HG03064 (cell line): ENCODE measurements around the gene WWOX.

Source experiments
- ATAC-seq: cut with Tn5 transposase; IDR thresholded peaks from one replicate; pipeline ENCODE4 v1.9.1; 2021; ENCODE audit warnings: low read depth; ENCODE audit not compliant: unreplicated experiment

Gene WWOX

DNA sequence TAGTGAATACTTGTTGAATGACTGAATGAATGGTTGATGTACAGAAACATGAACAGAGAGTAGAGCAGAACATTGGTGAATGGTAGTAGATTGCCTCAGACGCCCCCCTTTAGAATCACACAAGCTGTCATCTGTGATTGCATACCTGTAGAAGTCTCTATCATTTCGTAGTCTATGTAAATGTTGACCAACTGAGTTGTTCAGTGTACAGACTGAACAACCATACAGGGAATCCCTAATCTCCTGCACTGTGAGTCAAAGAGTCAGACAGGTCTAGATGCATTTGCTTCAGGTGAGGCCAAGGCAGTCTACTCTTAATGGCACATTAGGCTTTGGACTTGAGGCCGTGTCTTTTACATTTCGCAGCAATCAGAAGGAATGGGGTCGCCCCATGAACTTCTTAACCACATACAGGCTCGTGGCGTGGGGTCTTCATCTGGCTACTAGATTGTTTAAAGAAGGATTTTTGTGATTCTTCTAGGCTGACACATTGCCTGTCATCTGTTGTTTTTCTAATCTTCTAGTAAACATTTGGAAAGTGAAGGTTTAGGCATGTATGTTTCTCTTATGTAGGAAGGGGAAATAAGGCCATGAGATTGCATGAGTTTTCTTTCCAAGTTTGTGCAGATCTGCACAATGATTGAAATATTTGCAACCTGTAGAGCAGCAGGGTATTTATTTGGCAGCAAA lies 157.4 kb downstream of the WWOX start:
- ATAC-seq, result no peak

DNA sequence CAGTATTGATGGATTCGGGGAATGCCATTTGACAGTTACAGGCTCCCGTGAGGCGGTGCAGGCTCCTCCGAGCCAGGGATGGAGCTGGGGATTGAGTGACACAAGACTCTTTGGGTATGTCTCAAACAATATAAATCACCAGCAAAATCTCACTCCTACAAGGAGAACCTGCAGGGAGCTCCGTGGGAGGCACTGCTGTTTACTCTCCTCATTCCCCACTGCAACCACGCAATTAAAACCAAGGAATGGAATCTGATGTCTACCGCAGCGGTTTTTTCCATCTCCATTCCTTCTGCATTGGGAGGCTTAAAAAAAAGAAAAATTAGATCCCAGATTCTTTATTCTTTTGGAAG lies 157.9 kb downstream of the WWOX start:
- ATAC-seq, result no peak

DNA sequence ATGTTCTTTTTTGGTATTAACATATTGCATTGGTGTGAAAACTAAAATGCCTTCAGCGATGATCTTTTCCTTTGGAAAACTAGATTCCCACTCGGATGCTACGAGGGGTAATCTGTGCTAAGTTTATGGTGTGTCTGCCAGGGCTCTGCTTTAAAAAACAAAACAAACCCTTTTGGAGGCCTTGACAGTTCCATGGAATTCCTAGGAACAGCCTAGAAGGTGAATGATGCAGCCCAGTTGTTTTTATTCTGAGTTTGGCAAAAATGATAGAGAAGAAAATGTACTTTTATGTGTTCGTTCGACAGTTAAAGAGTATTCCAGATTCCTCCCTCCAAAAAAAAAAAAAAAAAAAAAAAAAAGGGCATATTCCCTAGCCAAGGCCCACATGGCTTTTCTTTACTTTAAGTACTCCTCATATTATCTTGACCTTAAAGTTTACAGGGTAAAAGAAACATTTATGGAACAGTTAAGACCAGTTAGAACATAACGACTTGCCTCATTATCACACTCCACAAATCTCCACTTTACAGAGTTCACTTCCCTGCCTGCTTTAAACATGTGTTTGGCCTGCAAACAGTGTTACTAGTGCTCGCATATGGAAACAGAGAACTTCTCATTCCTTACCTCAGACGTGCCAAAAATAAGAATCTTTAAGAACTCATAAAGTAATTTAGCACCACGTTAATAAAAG lies 159.1 kb downstream of the WWOX start:
- ATAC-seq, result no peak

DNA sequence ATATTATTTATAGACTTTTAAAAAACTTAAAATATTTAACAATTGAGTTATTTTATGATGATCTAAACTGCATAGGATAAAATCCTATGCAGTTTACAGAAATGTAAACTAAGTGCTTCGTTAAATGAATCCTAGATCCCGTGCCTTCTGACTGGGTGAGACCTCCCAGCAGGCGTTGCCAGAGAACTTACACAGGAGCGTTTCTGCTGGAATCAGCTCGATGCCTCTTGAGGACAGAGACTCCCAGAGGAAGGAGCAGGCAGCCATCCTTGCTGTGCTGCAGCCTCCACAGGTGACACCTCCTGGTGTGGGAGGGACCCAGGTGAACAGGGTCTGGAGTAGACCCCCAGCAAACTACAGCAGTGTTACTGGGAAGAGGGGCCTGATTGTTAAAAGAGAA lies 160.4 kb downstream of the WWOX start:
- ATAC-seq, result no peak

DNA sequence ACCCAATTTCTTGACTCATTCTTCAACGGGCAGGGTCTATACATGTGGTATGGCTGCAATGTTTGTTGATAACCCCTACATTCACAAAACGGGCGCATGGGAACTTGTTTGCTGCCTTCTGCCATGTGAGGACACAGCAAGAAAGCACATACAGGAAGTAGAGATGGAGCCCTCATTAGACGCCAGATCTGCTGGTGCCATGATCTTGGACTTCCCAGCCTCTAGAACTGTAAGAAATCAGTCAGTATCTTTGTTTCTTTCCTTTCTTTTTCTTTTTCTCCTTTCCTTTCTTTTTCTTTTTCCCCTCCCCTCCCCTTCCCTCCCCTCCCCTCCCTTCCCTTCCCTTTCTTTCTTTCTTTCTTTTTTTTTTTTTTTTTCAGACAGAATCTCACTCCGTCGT lies 165.2 kb downstream of the WWOX start:
- ATAC-seq, result no peak

DNA sequence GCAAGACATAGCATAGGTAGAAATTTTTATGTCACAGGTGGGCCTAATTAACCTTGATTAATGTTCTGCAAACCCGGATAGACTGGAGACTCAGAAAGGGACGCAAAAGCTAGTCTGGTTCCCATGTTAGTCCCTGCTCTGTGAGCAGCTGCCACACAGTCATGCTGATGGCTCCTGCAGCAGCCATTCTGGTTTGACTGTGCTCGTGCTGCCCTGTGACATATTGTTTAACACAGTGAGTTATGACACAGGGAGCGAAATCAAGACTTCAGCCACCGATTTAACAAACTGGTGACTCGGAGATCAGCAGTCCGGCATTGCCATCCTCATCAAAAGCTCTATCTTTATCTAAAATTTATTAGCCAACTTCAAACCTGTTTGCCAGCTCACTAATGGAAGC lies 169.8 kb downstream of the WWOX start:
- no peak for ATAC-seq

DNA sequence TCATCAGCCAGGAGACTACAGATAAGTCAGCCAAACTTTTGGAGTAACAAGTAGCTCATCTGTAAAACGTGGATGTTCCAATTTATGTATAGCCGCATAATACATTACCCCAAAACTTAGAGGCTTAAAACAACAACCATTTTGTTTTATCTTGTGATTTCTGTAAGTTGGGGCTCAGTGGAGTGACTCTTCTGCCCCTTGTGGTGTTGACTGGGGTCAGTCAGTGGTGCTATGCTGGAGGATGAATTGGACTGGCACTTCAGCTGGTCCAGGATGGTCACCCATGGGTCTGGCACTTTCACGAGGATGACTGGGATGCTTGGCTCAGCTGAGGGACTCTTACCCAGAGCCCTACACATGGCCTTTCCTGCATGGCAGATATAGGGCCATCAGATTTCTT lies 172.5 kb downstream of the WWOX start:
- no peak for ATAC-seq

DNA sequence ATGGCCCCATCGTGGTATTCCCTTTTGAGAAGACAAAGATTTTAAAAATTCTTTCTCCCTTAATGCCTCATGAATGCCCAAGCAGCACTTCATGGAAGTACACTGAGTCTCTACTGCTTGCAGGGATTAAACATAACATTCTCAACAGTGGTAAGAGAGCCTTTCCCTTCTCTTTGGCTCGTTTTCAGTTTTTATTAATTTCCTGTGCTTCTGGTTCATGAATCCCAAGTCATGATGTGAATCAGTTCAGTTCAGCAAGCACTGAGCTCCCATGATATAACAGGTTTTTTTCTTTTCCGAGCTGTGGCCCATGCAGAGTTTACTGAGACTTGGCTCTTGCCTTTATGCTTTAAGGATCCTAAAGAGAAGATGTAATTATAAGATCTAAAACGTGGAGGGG lies 175.3 kb downstream of the WWOX start:
- no peak for ATAC-seq

GRCh38 chr16:78275420-78275819 lies 176.0 kb downstream of the WWOX start:
- no peak for ATAC-seq

DNA sequence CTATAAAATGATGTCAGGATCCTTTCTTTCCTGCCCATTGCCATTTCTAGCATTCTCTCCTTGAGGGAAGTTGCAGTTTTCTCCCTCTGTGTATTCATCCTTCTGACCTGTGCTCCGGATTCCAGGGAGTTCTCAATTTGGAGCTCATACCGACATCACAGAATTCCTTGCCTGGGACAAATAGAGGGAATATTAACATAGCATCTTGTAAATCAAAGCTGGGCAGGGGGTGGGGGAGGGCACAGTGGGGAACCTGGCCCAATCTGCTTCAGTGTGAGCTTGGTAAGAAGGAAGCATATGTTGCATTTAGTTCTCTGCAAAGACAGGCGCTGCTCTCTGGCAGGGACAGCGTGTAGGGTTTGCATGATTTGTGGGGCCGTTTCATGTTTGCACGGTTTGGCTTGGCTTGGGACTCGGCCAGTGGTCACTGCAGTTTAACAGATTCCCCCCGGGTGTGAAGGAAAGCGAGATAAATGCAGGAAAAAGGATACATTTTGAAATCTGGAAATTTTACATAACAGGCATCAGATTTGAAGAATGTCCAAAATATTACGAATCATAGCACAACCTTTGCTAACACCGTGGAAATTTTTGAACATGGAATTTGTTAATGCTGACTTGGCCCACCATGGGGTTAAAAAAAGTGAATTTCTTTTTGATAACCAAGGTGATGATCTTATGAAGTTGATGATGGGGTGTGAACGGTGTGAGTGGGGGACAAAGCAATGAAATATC lies 178.0 kb downstream of the WWOX start:
- no peak for ATAC-seq

DNA sequence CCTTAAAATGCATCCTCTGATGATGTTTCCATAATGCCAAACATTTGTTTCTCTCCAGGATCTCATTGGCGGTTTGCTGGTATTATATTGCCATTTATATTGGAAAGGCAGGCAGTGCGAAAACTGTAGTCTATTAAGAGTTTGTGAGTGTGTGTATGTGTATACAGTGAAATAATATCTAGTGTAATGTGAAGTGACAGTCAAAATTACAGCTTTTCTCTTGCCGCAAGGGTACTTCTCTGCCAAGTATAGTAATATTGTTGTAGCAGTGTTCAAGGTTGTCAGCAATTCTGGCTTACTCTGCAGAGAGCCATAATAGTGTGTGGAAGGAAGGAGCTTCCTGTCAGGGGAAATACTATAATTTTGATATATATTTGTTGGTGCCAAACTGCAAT lies 178.6 kb downstream of the WWOX start:
- no peak for ATAC-seq

DNA sequence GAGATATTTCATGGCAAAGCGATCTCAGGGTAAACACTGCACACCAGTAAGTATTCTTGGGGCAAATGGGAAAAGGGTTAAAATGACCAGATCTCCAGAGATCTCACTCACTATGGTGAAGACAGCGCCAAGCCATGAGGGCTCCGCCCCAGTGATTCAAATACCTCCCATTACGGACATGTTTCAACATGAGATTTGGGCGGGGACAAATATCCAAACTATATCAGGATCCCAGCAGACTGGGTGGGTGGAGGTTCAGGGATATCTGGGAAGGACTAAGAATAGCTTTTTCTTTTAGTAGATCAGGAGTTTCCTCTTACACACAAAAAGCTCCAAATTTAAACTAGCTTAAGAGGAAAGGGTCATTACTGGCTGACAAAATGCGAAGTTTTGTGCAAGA lies 181.7 kb downstream of the WWOX start:
- no peak for ATAC-seq

DNA sequence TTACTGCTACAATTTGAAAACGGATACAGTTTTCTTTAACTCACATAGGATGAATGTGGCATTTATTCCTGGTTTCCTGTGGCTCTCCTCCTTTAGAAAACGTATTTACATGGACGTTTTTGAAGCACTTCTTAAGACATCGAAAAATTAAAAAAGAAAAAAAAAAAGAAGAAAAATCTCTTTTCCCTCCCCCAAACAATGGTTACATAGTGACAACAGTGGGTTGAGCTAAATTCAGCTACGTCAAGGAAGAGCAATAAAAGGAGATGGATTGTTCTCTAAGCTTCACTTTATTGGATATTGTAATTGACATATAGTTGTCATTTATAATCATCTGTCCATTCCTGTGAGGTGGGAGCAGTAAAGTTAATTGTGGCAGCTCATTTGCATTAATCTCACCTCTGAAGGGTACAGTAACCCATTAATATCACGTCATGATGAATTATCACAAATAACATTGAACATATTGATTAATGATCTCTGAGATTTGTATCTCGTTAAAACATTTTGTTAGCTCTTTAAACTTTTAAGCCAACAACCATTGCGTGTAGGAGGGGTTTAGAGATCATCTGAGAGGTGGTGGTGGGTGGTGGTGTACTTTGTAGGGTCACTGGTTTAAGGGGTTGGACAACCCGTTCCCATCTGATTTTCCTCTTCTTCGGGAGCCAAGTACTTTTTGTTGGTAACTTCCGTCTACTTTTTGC lies 184.2 kb downstream of the WWOX start:
- no peak for ATAC-seq

DNA sequence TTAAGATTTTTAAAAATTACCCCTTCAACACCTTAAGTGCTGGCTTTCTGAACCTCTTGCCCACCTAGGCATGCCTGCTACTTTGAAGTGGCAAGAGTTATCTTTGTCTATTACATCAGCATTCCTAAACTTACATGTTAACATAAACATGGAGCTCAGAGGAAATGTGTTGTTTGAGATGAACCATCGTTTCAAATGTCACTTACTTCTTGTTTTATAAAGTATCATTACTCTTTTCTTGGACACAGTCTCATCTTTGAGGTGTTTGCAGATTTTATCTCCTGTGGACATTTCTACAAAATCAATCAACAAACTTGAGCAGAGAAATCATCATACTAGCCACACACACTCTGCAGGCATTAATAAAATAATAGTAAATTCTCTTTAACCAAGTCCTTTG lies 184.9 kb downstream of the WWOX start:
- no peak for ATAC-seq

GRCh38 chr16:78284957-78285434 lies 185.5 kb downstream of the WWOX start:
- no peak for ATAC-seq

DNA sequence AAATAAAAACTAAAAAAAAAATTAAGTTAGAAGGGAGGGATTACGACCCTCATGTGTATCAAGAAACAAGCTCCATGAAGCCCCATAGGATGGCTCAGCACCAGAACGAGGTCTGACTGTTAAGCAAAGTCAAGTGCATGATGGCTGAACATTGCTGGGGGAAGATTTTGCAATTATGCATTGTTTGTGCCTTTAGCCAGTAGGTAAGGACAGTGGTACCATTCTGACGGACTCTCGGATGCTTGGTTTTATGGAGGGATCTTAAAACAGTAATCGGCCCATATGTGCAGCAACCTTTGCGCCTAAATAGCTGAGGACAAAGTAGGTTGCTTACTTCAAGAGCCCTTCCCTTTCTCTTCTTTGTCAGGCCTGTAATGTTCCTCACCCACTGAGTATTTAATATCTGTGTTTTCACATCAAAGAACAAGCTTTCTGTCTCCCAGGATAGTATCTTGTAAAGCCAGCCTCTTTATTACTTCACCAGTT lies 186.0 kb downstream of the WWOX start:
- ATAC-seq, result no peak

GRCh38 chr16:78286065-78286464 lies 186.6 kb downstream of the WWOX start:
- no peak for ATAC-seq

DNA sequence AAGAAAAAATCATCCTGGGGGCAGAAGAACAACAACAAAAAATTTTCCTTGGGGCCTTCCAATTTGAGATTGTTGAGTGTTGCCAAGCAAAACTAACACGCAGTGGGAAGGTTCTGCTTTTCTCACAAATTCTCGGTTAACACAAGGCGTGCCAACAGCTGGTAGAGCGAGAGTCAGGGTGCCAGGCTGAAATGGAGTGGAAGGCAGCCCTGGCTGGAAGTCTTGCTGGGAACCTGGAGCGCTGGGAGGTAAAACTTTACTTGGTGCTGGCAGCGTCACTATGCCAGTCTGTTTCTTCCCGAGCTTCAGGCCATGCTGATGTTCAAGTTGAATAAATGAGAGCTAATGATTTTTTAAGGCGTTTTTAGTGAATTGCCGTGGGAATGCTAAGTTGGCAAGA lies 189.4 kb downstream of the WWOX start:
- no peak for ATAC-seq

DNA sequence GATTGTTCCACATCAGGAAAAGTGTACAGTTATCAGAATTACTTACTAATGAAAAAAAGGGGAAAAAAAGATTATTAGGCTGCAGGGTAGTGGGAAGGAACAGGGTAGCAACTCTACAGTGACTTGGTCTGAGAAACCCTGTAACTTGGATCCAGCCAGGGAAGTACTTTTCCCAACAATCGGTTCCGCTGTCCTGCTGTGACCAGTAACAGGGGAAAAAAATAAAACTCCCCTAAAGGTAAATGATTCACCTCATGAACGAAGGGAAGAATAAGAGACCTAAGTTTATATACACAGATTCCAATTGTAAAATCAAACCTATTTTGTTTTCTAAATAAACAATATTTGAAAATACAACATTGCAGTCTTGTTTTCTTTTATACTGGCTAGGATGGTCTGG lies 189.9 kb downstream of the WWOX start:
- ATAC-seq, result no peak

DNA sequence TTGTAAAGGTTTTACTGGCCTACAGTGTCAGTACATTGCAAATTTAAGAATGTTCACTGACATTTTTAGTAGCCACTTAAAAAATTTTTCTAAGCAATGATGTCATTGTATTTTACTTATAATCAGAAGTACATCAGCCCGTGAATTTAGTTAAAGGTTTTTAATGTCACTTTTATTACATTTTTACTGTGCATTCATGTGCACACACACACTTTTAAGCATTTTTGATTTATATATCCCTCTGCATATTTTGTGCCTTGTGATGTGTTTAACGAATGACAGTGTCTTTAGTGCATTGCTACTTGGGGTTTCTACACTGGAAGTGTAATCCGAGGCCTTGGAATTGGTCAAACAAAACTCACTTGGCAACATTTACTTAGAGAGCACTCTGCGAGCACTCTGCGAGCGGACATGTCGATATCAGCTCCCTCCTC lies 190.4 kb downstream of the WWOX start:
- no peak for ATAC-seq

DNA sequence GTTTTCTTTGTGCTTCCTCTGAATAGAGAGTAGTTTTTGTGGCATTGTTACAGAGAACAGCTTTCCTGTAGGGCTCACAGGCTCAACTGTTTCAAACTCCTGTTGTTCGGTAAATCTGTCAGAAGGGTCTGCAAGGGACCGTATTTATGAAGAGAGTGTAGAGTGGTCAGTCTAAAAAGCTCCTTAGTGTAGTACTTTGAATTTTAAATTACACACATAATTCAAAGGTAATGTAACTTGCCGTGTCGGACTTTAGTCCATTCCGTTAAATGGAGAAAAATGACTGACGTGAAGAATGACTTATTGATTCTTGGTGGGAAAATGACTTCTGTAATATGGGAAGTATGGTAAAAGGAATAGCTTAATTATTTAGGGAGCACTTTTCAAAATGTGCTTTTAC lies 190.9 kb downstream of the WWOX start:
- ATAC-seq, result no peak
